HG02642 (cell line): ENCODE measurements around the gene THRB.

Experiments used
- ATAC-seq: cut with Tn5 transposase; IDR thresholded peaks from one replicate; pipeline ENCODE4 v1.9.1; 2021; ENCODE audit warnings: mild to moderate bottlenecking; ENCODE audit not compliant: unreplicated experiment, poor library complexity

Gene THRB

GRCh38 chr3:24199775-24200247 is 294.8 kb downstream of the THRB start:
- no peak for ATAC-seq

GRCh38 chr3:24199300-24199699 is 295.4 kb downstream of the THRB start:
- no peak for ATAC-seq

GRCh38 chr3:24198728-24199127 is 295.9 kb downstream of the THRB start:
- no peak for ATAC-seq

GRCh38 chr3:24197809-24198208 is 296.8 kb downstream of the THRB start:
- ATAC-seq, result no peak

GRCh38 chr3:24196526-24196925 is 298.1 kb downstream of the THRB start:
- ATAC-seq, result no peak

GRCh38 chr3:24195504-24196230 is 299.0 kb downstream of the THRB start:
- ATAC-seq, result no peak

- ATAC-seq, result no peak
These were observed 302.1 kb downstream of the THRB start for GRCh38 chr3:24192469-24193056.

GRCh38 chr3:24191801-24192403 is 302.7 kb downstream of the THRB start:
- no peak for ATAC-seq

GRCh38 chr3:24190256-24190655 is 304.4 kb downstream of the THRB start:
- no peak for ATAC-seq

GRCh38 chr3:24185738-24186384 is 308.8 kb downstream of the THRB start:
- peak; percentile 85 for ATAC-seq

- ATAC-seq, result no peak
These were observed 310.0 kb downstream of the THRB start for GRCh38 chr3:24184528-24185176.

GRCh38 chr3:24182756-24183155 is 311.9 kb downstream of the THRB start:
- no peak for ATAC-seq

- no peak for ATAC-seq
These were observed 313.4 kb downstream of the THRB start for GRCh38 chr3:24181256-24181655.

- ATAC-seq, result no peak
These were observed 314.0 kb downstream of the THRB start for GRCh38 chr3:24180616-24181015.

- ATAC-seq, result no peak
These were observed 317.4 kb downstream of the THRB start for GRCh38 chr3:24177201-24177600.

- no peak for ATAC-seq
These were observed 320.0 kb downstream of the THRB start for GRCh38 chr3:24174614-24175013.

- ATAC-seq, result no peak
These were observed 325.7 kb downstream of the THRB start for GRCh38 chr3:24168977-24169376.

GRCh38 chr3:24167429-24167828 is 327.2 kb downstream of the THRB start:
- ATAC-seq, result no peak

GRCh38 chr3:24166515-24166914 is 328.1 kb downstream of the THRB start:
- no peak for ATAC-seq

GRCh38 chr3:24165603-24165982 is 329.1 kb downstream of the THRB start:
- no peak for ATAC-seq
